Measurements from ENCODE around the gene LIF.

Gene LIF

GRCh38 chr22:30265823-30266444, 19.4 kb upstream of the LIF start:
- H3K9me2 ChIP-seq (replicated peaks; ENCODE audit: insufficient read depth, low read length) = no peaks in the 10 kb centered on the region
- H3K4me2 ChIP-seq (ENCODE audit: low read depth, low read length, poor library complexity, severe bottlenecking) = peak overlapping the region; percentile 25
- no peaks in the 10 kb centered on the region for H3F3A ChIP-seq (ENCODE audit: insufficient read depth)
- H3K27me3 ChIP-seq (ENCODE audit: low read length) = no peaks in the 10 kb centered on the region
- H3K79me2 ChIP-seq (ENCODE audit: insufficient read depth, low read length) = no peaks in the 10 kb centered on the region
- TF ChIP-seq, protein P1, sequence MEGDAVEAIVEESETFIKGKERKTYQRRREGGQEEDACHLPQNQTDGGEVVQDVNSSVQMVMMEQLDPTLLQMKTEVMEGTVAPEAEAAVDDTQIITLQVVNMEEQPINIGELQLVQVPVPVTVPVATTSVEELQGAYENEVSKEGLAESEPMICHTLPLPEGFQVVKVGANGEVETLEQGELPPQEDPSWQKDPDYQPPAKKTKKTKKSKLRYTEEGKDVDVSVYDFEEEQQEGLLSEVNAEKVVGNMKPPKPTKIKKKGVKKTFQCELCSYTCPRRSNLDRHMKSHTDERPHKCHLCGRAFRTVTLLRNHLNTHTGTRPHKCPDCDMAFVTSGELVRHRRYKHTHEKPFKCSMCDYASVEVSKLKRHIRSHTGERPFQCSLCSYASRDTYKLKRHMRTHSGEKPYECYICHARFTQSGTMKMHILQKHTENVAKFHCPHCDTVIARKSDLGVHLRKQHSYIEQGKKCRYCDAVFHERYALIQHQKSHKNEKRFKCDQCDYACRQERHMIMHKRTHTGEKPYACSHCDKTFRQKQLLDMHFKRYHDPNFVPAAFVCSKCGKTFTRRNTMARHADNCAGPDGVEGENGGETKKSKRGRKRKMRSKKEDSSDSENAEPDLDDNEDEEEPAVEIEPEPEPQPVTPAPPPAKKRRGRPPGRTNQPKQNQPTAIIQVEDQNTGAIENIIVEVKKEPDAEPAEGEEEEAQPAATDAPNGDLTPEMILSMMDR (IDR thresholded peaks at IDR 0.05; ENCODE audit: insufficient read depth, low read length, poor library complexity, severe bottlenecking) = no peak
- TF ChIP-seq EZH2phosphoT487 (conservative IDR thresholded peaks at IDR 0.05; ENCODE audit: low read length) = no peak
- H2AFZ ChIP-seq (ENCODE audit: low read depth, low read length, severe bottlenecking) = no peak overlapping the region
- H3K4me3 ChIP-seq (ENCODE audit: insufficient read depth, low read length, poor library complexity, severe bottlenecking) = no peak overlapping the region
- no peak overlapping the region for H3K27ac ChIP-seq (ENCODE audit: low read depth, low read length)
- no peak overlapping the region for H3K9ac ChIP-seq (ENCODE audit: low read length)
- no peaks in the 10 kb centered on the region for H3K9me3 ChIP-seq (ENCODE audit: insufficient read depth, low read length)
- H4K20me1 ChIP-seq (ENCODE audit: low read depth, low read length) = no peaks in the 10 kb centered on the region
- H3K36me3 ChIP-seq (ENCODE audit: low read length) = no peaks in the 10 kb centered on the region

DNA sequence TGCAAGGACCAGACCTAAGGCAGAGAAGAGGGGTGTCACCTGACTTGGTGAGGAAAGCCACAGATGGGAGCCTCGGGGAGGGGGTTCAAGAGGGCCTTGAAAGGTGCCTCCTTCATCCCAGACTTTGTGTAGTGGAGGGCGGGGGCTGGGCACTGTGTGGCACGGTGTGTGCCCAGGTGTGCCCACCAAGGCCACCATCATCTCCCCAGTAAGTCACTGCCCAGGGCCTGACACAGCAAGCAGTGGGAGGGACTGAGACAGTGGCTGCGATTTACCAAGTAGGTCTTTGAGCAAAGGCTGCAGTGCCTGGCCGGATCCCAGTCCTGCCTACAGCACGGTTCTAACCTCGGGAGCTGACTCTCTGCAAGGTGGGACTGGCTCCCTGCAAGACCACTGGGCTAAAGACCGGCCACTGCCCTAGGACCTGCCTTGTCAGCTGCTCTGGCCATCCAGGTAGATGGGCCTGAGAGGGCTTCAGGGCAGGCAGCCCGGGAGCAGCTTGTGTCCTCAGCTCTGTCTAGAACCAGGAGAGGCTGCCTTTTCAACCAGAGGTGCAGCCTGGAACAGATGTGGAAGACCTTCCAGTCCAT, 18.7 kb upstream of the LIF start:
- no peak overlapping the region for H2AFZ ChIP-seq (ENCODE audit: low read depth, low read length, severe bottlenecking)
- H3K4me2 ChIP-seq (ENCODE audit: low read depth, low read length, poor library complexity, severe bottlenecking) = no peak overlapping the region

GRCh38 chr22:30263883-30264282, 17.3 kb upstream of the LIF start:
- H3K27me3 ChIP-seq (ENCODE audit: low read length) = no peaks in the 10 kb centered on the region
- H3K9ac ChIP-seq (ENCODE audit: low read length) = no peak overlapping the region
- no peaks in the 10 kb centered on the region for H3K36me3 ChIP-seq (ENCODE audit: low read length)
- H2AFZ ChIP-seq (ENCODE audit: low read depth, low read length, severe bottlenecking) = no peak overlapping the region
- no peaks in the 10 kb centered on the region for H3F3A ChIP-seq (ENCODE audit: insufficient read depth)
- TF ChIP-seq, protein P1 (IDR thresholded peaks at IDR 0.05; ENCODE audit: insufficient read depth, low read length, poor library complexity, severe bottlenecking) = no peak
- TF ChIP-seq EZH2phosphoT487 (conservative IDR thresholded peaks at IDR 0.05; ENCODE audit: low read length) = no peak
- no peaks in the 10 kb centered on the region for H3K79me2 ChIP-seq (ENCODE audit: insufficient read depth, low read length)
- H3K4me3 ChIP-seq (ENCODE audit: insufficient read depth, low read length, poor library complexity, severe bottlenecking) = no peak overlapping the region
- no peaks in the 10 kb centered on the region for H3K9me3 ChIP-seq (ENCODE audit: insufficient read depth, low read length)
- no peak overlapping the region for H3K27ac ChIP-seq (ENCODE audit: low read depth, low read length)
- no peak overlapping the region for H3K4me2 ChIP-seq (ENCODE audit: low read depth, low read length, poor library complexity, severe bottlenecking)
- H4K20me1 ChIP-seq (ENCODE audit: low read depth, low read length) = no peaks in the 10 kb centered on the region
- no peaks in the 10 kb centered on the region for H3K9me2 ChIP-seq (replicated peaks; ENCODE audit: insufficient read depth, low read length)

More for the DNA sequence above, 18.7 kb upstream of the LIF start:
- Histone ChIP-seq H4K20me1 (ENCODE audit: low read depth, low read length) (no peaks in the 10 kb centered on the region), H3K36me3 (ENCODE audit: low read length) (no peaks in the 10 kb centered on the region), H3K9ac (ENCODE audit: low read length) (no peak overlapping the region), H3K27ac (ENCODE audit: low read depth, low read length) (no peak overlapping the region), H3K9me2 (replicated peaks; ENCODE audit: insufficient read depth, low read length) (no peaks in the 10 kb centered on the region), H3K27me3 (ENCODE audit: low read length) (no peaks in the 10 kb centered on the region), H3K79me2 (ENCODE audit: insufficient read depth, low read length) (no peaks in the 10 kb centered on the region), H3F3A (ENCODE audit: insufficient read depth) (no peaks in the 10 kb centered on the region), H3K4me3 (ENCODE audit: insufficient read depth, low read length, poor library complexity, severe bottlenecking) (no peak overlapping the region), H3K9me3 (ENCODE audit: insufficient read depth, low read length) (no peaks in the 10 kb centered on the region)
- TF ChIP-seq EZH2phosphoT487 (conservative IDR thresholded peaks at IDR 0.05; ENCODE audit: low read length) = no peak
